VCaP (cell line): Measurements from ENCODE around the gene AJM1.
"Not testable (repeated sequence)": the region's sequence is repeated elsewhere in the genome, so short reads cannot be mapped to it uniquely, and the experiment has no call there.

ENCODE experiments used
- H3K27ac ChIP-seq: fragments of 450-650 bp; 2 replicates; pipeline ENCODE4 v1.5.1; 2017
- CTCF ChIP-seq: fragments of 450-650 bp; conservative IDR thresholded peaks from 2 replicates; pipeline ENCODE4 v1.5.1; 2017; ENCODE audit warnings: mild to moderate bottlenecking, moderate library complexity

The AJM1 gene

GRCh38 chr9:136867480-136867879, 25.2 kb downstream of the AJM1 start:
- no peak for TF ChIP-seq CTCF
- no peak overlapping the region for H3K27ac ChIP-seq

DNA sequence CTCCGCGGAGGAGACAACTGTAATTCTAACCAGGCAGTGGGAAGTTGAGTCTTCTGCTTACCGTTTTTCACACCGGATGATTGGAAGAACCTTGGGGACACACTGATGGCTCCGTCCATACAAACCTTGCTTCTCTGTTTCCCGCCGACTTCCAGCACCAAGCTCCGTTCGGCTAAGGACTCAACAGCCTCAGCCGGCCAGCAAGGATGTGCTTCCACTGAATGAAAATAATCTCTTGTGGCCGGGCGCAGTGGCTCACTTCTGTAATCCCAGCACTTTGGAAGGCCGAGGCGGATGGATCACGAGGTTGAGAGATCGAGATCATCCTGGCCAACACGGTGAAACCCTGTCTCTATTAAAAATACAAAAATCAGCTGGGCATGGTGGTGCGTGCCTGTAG, 25.6 kb downstream of the AJM1 start:
- TF ChIP-seq CTCF = no peak
- no peak overlapping the region for H3K27ac ChIP-seq

- no peak overlapping the region for H3K27ac ChIP-seq
- TF ChIP-seq CTCF = no peak
These were observed 26.4 kb downstream of the AJM1 start for GRCh38 chr9:136868644-136869043.

GRCh38 chr9:136869611-136870010, 27.3 kb downstream of the AJM1 start:
- H3K27ac ChIP-seq = not testable (repeated sequence)

GRCh38 chr9:136875155-136875554, 32.9 kb downstream of the AJM1 start:
- no peak for TF ChIP-seq CTCF

DNA sequence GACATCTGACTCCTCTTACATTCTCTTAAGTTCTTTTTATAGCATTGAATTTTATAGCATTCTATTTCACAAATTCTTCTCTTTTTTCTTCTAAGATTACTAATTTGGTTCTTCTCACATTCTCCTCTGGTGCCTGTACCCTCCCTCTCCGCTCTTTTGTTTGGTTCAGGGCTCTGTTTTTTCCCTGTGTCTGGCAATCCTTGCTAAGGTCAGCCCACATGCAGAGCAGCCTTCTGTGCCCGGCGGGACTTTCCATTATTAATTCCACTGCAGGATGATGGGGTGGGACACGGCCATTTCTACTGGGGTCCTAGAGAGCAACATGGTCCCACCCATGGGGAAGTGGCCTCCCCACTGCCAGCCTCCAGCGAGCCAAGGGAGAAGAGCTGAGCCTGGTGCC, 34.2 kb downstream of the AJM1 start:
- no peak for TF ChIP-seq CTCF
- no peak overlapping the region for H3K27ac ChIP-seq

More at GRCh38 chr9:136875155-136875554, 32.9 kb downstream of the AJM1 start:
- H3K27ac ChIP-seq = no peak overlapping the region

DNA sequence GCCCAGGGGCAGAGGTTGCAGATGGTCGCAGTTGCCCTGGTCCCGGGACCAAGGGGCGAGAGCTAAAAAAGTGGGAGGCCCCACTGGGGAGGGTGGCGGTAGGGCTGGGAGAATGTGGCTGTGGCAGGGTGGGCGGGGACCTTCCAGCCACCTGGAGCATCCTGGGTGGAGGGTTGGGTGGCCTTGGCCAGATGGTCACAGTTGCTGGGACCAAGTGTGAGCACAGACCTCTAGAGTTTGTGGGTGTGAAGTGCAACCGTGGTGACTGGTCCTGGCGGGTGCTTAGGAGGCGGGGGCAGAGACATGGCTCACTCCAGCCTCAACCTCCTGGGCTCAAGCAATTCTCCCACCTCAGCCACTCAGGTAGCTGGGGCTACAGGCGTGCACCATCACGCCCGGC, 38.4 kb downstream of the AJM1 start:
- no peak overlapping the region for H3K27ac ChIP-seq
- TF ChIP-seq CTCF = no peak

DNA sequence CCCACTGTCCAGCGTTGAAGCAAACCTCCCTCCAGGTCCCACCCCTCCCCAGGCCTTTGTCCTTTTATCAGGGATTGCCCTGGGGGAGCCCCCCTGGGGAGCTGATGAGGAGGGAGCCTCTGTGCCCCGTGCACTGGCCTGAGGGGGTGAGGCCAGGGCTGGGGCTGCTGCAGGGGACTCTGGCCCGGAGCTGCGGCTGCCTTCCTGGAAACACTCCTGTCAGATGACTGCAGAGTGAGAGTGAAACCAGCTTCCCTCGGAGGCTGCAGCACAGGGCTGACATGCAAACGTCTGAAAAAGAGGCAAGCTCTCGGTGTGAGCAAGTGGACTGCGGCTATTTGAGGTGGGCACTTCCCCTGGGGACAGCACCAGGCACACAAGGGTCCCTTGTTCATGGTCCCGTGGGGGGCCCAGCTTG, 39.4 kb downstream of the AJM1 start:
- H3K27ac ChIP-seq = no peak overlapping the region
- TF ChIP-seq CTCF = no peak
